ENCODE data around the gene P2RY11.
A peak's percentile ranks its signal among the peaks of the same experiment; 100 is the strongest.

Gene P2RY11

DNA sequence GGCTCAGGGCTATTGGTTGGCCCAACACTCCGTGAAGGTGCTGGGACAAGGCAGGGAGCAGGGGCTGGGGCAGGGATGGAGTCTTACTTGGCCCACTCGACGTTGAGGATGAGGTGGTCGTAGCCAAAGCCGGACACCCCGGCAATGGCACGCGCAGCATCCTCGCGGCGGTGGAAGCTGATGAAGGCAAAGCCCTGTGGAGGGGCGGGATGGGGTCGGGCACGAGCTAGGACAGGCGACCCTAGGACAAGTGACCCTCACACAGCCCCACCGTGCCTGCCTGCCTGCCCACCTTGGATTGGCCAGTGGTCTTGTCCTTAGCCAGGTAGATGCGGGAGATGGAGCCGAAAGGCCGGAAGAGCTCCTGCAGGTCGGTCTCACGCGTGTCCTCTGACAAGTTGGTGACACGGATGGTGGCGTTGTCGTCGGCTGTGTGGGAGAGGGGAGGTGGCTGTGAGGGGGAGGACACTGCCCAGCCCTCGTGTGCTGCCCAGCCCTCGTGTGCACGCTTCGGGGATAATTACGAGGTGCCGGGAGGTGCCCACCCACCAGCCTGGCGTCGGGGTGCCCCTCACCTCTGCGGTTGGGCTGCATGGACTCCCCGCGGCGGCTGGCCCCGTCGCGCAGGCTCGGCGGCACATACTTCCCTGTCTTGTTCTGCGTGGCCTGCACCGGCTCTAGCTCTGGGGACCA is 4.0 kb downstream of the P2RY11 start:
- DNase-seq (ENCODE audit: low spot score) = no peak
- no CpG with 5 or more reads among the region's 45 CpGs for WGBS, 2 donors (ENCODE audit: extremely low coverage in 2 of 2, insufficient read length in 2 of 2, insufficient replicate concordance in 1 of 2)
- H3K36me3 ChIP-seq (replicated peaks in 1 of 2; ENCODE audit: control insufficient read depth in 2 of 2, insufficient read depth in 2 of 2, low read length in 2 of 2) = peaks cover 49 to 73% of the 10 kb centered on the region in 2 donors

DNA sequence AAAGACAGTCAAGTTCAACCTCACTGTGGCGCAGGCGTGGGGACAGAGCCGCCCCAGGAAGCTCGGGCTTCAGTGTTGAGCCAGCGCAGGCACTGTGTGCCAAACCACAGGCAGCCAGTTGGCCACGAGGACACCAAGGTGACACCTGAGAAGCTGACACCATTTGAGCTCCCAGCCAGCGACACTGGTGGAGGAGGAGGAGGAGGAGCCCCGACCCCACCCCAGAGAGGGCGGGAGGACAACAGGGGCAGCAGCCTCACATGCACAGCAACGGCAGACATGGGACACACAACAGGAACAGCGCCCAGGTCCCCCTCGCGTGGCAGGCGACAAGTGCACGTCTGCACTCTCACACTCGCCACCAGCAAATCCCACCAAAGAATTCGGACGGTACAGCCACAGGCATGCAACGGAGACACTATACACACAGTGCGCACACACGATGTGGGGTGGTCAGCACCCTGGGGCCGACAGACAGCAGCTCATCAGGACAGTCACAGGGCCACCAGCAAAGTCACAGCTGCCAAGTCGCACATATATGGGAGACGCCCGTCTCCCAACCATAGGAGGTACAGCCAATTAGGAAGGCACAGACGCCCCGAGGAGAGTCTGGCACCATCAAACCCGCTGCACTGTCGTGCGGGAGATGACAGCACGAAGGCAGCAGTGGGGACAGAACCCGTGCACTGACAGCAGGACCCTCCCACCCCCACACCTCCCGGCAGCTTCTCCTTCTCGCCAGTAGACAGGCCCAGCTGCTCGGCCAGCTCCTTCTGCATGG is 4.8 kb downstream of the P2RY11 start:
- peak overlapping the region; percentile 63 for H2AK5ac ChIP-seq (ENCODE audit: low read depth, low read length)
- no peak overlapping the region for H2BK5ac ChIP-seq (ENCODE audit: low read length)
- no peak overlapping the region for H3K14ac ChIP-seq (ENCODE audit: low read length)
- no peaks in the 10 kb centered on the region for H3K9me3 ChIP-seq (replicated peaks in 1 of 2; ENCODE audit: control insufficient read depth in 2 of 2, insufficient read depth in 1 of 2, low read depth in 1 of 2, low read length in 2 of 2)
- H3K4me3 ChIP-seq (ENCODE audit: low read length in 2 of 2) = no peak overlapping the region
- no peak overlapping the region for H4K8ac ChIP-seq (ENCODE audit: low read depth, low read length)
- peak overlapping the region; percentile 85 for H4K91ac ChIP-seq (ENCODE audit: low read depth, low read length, poor library complexity)
- H3K18ac ChIP-seq (ENCODE audit: low read length) = peak overlapping the region; percentile 38
- H2BK120ac ChIP-seq (ENCODE audit: low read depth, low read length) = peak overlapping the region; percentile 17
- peaks cover 44 to 66% of the 10 kb centered on the region in 2 donors for H3K36me3 ChIP-seq (replicated peaks in 1 of 2; ENCODE audit: control insufficient read depth in 2 of 2, insufficient read depth in 2 of 2, low read length in 2 of 2)
- H3K79me1 ChIP-seq (ENCODE audit: low read depth, low read length) = peaks cover 21% of the 10 kb centered on the region
- H2BK15ac ChIP-seq (ENCODE audit: low read length) = no peak overlapping the region
- no peak overlapping the region for H3K27ac ChIP-seq (replicated peaks; ENCODE audit: low read length)
- no CpG with 5 or more reads among the region's 35 CpGs for WGBS, 2 donors (ENCODE audit: extremely low coverage in 2 of 2, insufficient read length in 2 of 2, insufficient replicate concordance in 1 of 2)
- no peak overlapping the region for H2AFZ ChIP-seq (ENCODE audit: low read length)
- no peak overlapping the region for H3K4me2 ChIP-seq (ENCODE audit: insufficient read depth, low read length, poor library complexity, severe bottlenecking)
- H3K23ac ChIP-seq (ENCODE audit: low read depth, low read length, poor library complexity) = peak overlapping the region; percentile 25
- peak overlapping the region; percentile 58 for H2BK12ac ChIP-seq (ENCODE audit: low read length)
- no peak overlapping the region for H3K9ac ChIP-seq (ENCODE audit: low read depth, low read length, poor library complexity)
- DNase-seq (ENCODE audit: low spot score) = no peak
- H3K4me1 ChIP-seq (ENCODE audit: control insufficient read depth in 2 of 2, insufficient read depth in 1 of 2, low read depth in 1 of 2, low read length in 2 of 2) = peaks cover 6 to 8% of the 10 kb centered on the region in 2 donors
- H3K27me3 ChIP-seq (ENCODE audit: control insufficient read depth in 3 of 3, insufficient read depth in 3 of 3, low read depth in 1 of 3, low read length in 3 of 3) = no peaks in the 10 kb centered on the region
- H3K4ac ChIP-seq (ENCODE audit: low read length) = no peak overlapping the region

More for the DNA sequence above, 4.0 kb downstream of the P2RY11 start:
- Histone ChIP-seq H2BK12ac (ENCODE audit: low read length) (no peak overlapping the region), H3K4me3 (ENCODE audit: low read length in 2 of 2) (no peak overlapping the region), H3K4ac (ENCODE audit: low read length) (no peak overlapping the region), H3K14ac (ENCODE audit: low read length) (no peak overlapping the region), H2AK5ac (ENCODE audit: low read depth, low read length) (peak overlapping the region; percentile 63), H3K4me1 (ENCODE audit: control insufficient read depth in 2 of 2, insufficient read depth in 1 of 2, low read depth in 1 of 2, low read length in 2 of 2) (peaks cover 6 to 8% of the 10 kb centered on the region in 2 donors), H2BK15ac (ENCODE audit: low read length) (no peak overlapping the region), H3K18ac (ENCODE audit: low read length) (no peak overlapping the region), H3K4me2 (ENCODE audit: insufficient read depth, low read length, poor library complexity, severe bottlenecking) (no peak overlapping the region), H2BK5ac (ENCODE audit: low read length) (no peak overlapping the region), H3K9ac (ENCODE audit: low read depth, low read length, poor library complexity) (peak overlapping the region; percentile 44), H3K27ac (replicated peaks; ENCODE audit: low read length) (no peak overlapping the region), H3K79me1 (ENCODE audit: low read depth, low read length) (peaks cover 21% of the 10 kb centered on the region), H2AFZ (ENCODE audit: low read length) (no peak overlapping the region), H3K9me3 (replicated peaks in 1 of 2; ENCODE audit: control insufficient read depth in 2 of 2, insufficient read depth in 1 of 2, low read depth in 1 of 2, low read length in 2 of 2) (no peaks in the 10 kb centered on the region), H3K23ac (ENCODE audit: low read depth, low read length, poor library complexity) (peak overlapping the region; percentile 25), H2BK120ac (ENCODE audit: low read depth, low read length) (peak overlapping the region; percentile 17), H3K27me3 (ENCODE audit: control insufficient read depth in 3 of 3, insufficient read depth in 3 of 3, low read depth in 1 of 3, low read length in 3 of 3) (no peaks in the 10 kb centered on the region), H4K91ac (ENCODE audit: low read depth, low read length, poor library complexity) (no peak overlapping the region), H4K8ac (ENCODE audit: low read depth, low read length) (no peak overlapping the region)

DNA sequence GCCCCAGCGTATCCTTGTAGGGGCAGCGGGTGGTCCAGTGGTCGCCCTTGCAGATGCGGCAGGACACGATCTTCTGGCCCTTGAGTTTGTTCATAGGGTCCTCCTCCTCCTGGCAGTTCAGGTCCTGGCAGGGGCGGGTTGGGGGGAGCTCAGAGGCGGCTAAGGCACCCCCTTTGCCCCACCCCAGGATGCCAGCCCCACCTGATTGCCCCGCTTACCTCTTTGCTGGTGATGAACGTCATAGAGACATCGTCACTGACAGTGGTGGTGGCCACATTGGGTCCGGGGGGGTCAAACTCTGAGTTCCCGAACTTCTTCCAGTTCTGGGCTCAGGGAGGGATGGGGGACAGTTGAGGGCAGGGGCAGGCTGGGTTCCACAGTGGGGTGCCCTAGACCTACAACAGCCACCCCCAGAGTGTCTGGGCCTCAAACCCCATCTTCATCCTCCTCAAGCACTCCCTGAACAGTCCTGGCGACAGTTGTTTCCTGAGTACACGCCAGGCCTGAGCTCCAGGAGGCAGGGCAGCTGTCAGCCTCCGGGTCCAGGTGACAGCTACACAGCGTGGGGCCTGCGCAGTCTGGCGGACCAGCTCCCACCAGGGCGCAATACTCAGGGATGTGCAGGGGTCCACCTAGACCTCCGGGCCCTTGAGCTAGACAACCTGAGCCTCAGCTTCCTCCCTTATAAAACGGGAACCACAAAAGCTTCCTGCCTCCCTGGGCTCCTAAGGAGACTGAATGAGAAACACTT is 5.5 kb downstream of the P2RY11 start:
- no CpG with 5 or more reads among the region's 21 CpGs for WGBS, 2 donors (ENCODE audit: extremely low coverage in 2 of 2, insufficient read length in 2 of 2, insufficient replicate concordance in 1 of 2)
- H4K8ac ChIP-seq (ENCODE audit: low read depth, low read length) = no peak overlapping the region

More for the DNA sequence above, 5.5 kb downstream of the P2RY11 start:
- no peak overlapping the region for H2AK5ac ChIP-seq (ENCODE audit: low read depth, low read length)
- no peaks in the 10 kb centered on the region for H3K9me3 ChIP-seq (replicated peaks in 1 of 2; ENCODE audit: control insufficient read depth in 2 of 2, insufficient read depth in 1 of 2, low read depth in 1 of 2, low read length in 2 of 2)
- H2BK120ac ChIP-seq (ENCODE audit: low read depth, low read length) = no peak overlapping the region
- peaks cover 6 to 8% of the 10 kb centered on the region in 2 donors for H3K4me1 ChIP-seq (ENCODE audit: control insufficient read depth in 2 of 2, insufficient read depth in 1 of 2, low read depth in 1 of 2, low read length in 2 of 2)
- peaks cover 21% of the 10 kb centered on the region for H3K79me1 ChIP-seq (ENCODE audit: low read depth, low read length)
- no peak overlapping the region for H2BK15ac ChIP-seq (ENCODE audit: low read length)
- no peak overlapping the region for H2BK5ac ChIP-seq (ENCODE audit: low read length)
- no peak overlapping the region for H2BK12ac ChIP-seq (ENCODE audit: low read length)
- H3K27ac ChIP-seq (replicated peaks; ENCODE audit: low read length) = no peak overlapping the region
- no peak overlapping the region for H2AFZ ChIP-seq (ENCODE audit: low read length)
- H3K9ac ChIP-seq (ENCODE audit: low read depth, low read length, poor library complexity) = no peak overlapping the region
- H3K36me3 ChIP-seq (replicated peaks in 1 of 2; ENCODE audit: control insufficient read depth in 2 of 2, insufficient read depth in 2 of 2, low read length in 2 of 2) = peaks cover 40 to 60% of the 10 kb centered on the region in 2 donors
- H3K4me3 ChIP-seq (ENCODE audit: low read length in 2 of 2) = no peak overlapping the region
- H3K27me3 ChIP-seq (ENCODE audit: control insufficient read depth in 3 of 3, insufficient read depth in 3 of 3, low read depth in 1 of 3, low read length in 3 of 3) = no peaks in the 10 kb centered on the region
- H3K18ac ChIP-seq (ENCODE audit: low read length) = no peak overlapping the region
- H3K23ac ChIP-seq (ENCODE audit: low read depth, low read length, poor library complexity) = no peak overlapping the region
- H3K4me2 ChIP-seq (ENCODE audit: insufficient read depth, low read length, poor library complexity, severe bottlenecking) = no peak overlapping the region
- DNase-seq (ENCODE audit: low spot score) = no peak
- H3K14ac ChIP-seq (ENCODE audit: low read length) = no peak overlapping the region
- H4K91ac ChIP-seq (ENCODE audit: low read depth, low read length, poor library complexity) = no peak overlapping the region
- H3K4ac ChIP-seq (ENCODE audit: low read length) = no peak overlapping the region
